Liver (tissue), 9 donors: ENCODE results near the gene UNC5B. TPM values are rescaled to one million over a fixed set of nuclear protein-coding genes. Genes with fewer than 3 reads are reported as not detected.

Source experiments
- DNase-seq: peaks from one replicate; pipeline ENCODE4 v3.0.0-alpha.2; 2017; ENCODE audit warnings: low spot score
- H3K27ac ChIP-seq, 2 donors: one replicate each; pipeline ENCODE4 v1.7.0; 2013; ENCODE audit warnings: inconsistent platforms in 2 of 2, low read length in 2 of 2, control low read depth in 1 of 2, low read depth in 1 of 2, mild to moderate bottlenecking in 1 of 2
- H3K27me3 ChIP-seq, 4 donors: one replicate each; pipeline versions ENCODE4 v1.6.1 to v1.7.0; 2013; ENCODE audit warnings: low read length in 3 of 4, inconsistent platforms in 1 of 4, mild to moderate bottlenecking in 1 of 4, moderate library complexity in 1 of 4; ENCODE audit not compliant: control insufficient read depth in 4 of 4, insufficient read depth in 4 of 4
- H3K36me3 ChIP-seq, 4 donors: one replicate each; pipeline versions ENCODE4 v1.6.1 to v1.7.0; 2013; ENCODE audit warnings: low read length in 3 of 4, mild to moderate bottlenecking in 3 of 4, low read depth in 1 of 4, moderate library complexity in 1 of 4; ENCODE audit not compliant: control insufficient read depth in 4 of 4, insufficient read depth in 3 of 4
- H3K4me1 ChIP-seq, 4 donors: one replicate each; pipeline versions ENCODE4 v1.6.1 to v1.7.0; 2013; ENCODE audit warnings: low read length in 3 of 4, mild to moderate bottlenecking in 3 of 4, moderate library complexity in 1 of 4; ENCODE audit not compliant: control insufficient read depth in 4 of 4, insufficient read depth in 4 of 4
- H3K4me3 ChIP-seq, 3 donors: one replicate each; pipeline versions ENCODE4 v1.6.1 to v1.7.0; 2013; ENCODE audit warnings: low read length in 3 of 3, control low read depth in 1 of 3, low read depth in 1 of 3, mild to moderate bottlenecking in 1 of 3
- H3K9ac ChIP-seq, 2 donors: one replicate each; pipeline ENCODE4 v1.7.0; 2013; ENCODE audit warnings: low read length in 2 of 2, mild to moderate bottlenecking in 2 of 2, moderate library complexity in 2 of 2, control low read depth in 1 of 2, low read depth in 1 of 2
- H3K9me3 ChIP-seq, 4 donors: one replicate each; pipeline versions ENCODE4 v1.6.1 to v1.7.0; 2013; ENCODE audit warnings: low read length in 3 of 4; ENCODE audit not compliant: control insufficient read depth in 4 of 4
- ATF3 ChIP-seq: IDR thresholded peaks from 2 replicates; pipeline ENCODE4 v1.6.1; 2016; ENCODE audit warnings: antibody characterized with exemption
- EGR1 ChIP-seq, 2 donors: IDR thresholded peaks; 2 replicates each; pipeline ENCODE4 v1.6.1; 2016 to 2018; ENCODE audit warnings: antibody characterized with exemption in 2 of 2, low read depth in 2 of 2
- FOXA1 ChIP-seq: IDR thresholded peaks from 2 replicates; pipeline ENCODE4 v1.6.1; 2016; ENCODE audit warnings: antibody characterized with exemption
- FOXA2 ChIP-seq: IDR thresholded peaks from 2 replicates; pipeline ENCODE4 v1.6.1; 2016; ENCODE audit warnings: antibody characterized with exemption
- GABPA ChIP-seq, 2 donors: IDR thresholded peaks in 1 of 2; conservative IDR thresholded peaks in 1 of 2; 2 replicates each; pipeline ENCODE4 v1.6.1; 2016; ENCODE audit warnings: antibody characterized with exemption in 2 of 2, mild to moderate bottlenecking in 1 of 2, moderate library complexity in 1 of 2
- HNF4A ChIP-seq, 2 donors: conservative IDR thresholded peaks; 2 replicates each; pipeline ENCODE4 v1.6.1; 2016; ENCODE audit warnings: antibody characterized with exemption in 2 of 2, mild to moderate bottlenecking in 2 of 2
- HNF4G ChIP-seq: IDR thresholded peaks from 2 replicates; pipeline ENCODE4 v1.6.1; 2016; ENCODE audit warnings: antibody characterized with exemption
- JUND ChIP-seq, 2 donors: IDR thresholded peaks; 2 replicates each; pipeline ENCODE4 v1.6.1; 2016; ENCODE audit warnings: antibody characterized with exemption in 2 of 2
- NR2F2 ChIP-seq: IDR thresholded peaks from 2 replicates; pipeline ENCODE4 v1.6.1; 2016; ENCODE audit warnings: antibody characterized with exemption
- RAD21 ChIP-seq, 2 donors: IDR thresholded peaks; 2 replicates each; pipeline ENCODE4 v1.6.1; 2016; ENCODE audit warnings: antibody characterized with exemption in 2 of 2, mild to moderate bottlenecking in 2 of 2
- RXRA ChIP-seq, 2 donors: IDR thresholded peaks; 2 replicates each; pipeline ENCODE4 v1.6.1; 2017 to 2018; ENCODE audit warnings: antibody characterized with exemption in 2 of 2, mild to moderate bottlenecking in 1 of 2
- SP1 ChIP-seq: IDR thresholded peaks from 2 replicates; pipeline ENCODE4 v1.6.1; 2018; ENCODE audit warnings: antibody characterized with exemption, mild to moderate bottlenecking
- TAF1 ChIP-seq: conservative IDR thresholded peaks from 2 replicates; pipeline ENCODE4 v1.6.1; 2016; ENCODE audit warnings: antibody characterized with exemption, mild to moderate bottlenecking
- YY1 ChIP-seq: IDR thresholded peaks from 2 replicates; pipeline ENCODE4 v1.6.1; 2016; ENCODE audit warnings: antibody characterized with exemption, mild to moderate bottlenecking
- ZBTB33 ChIP-seq: IDR thresholded peaks from 2 replicates; pipeline ENCODE4 v1.6.1; 2016; ENCODE audit warnings: antibody characterized with exemption
- WGBS: extraction: QIAGEN DNeasy Blood & Tissue Kit; methylation state at CpG from one replicate; pipeline ENCODE4 v1.1.7; 2013; 5-methylcytosine and 5-hydroxymethylcytosine counted together
- polyA plus RNA-seq, 2 donors: library from polyadenylated mRNA; stranded (reverse) in 1 of 2; unstranded in 1 of 2; fragments of 200-250 nt in 1 of 2; fragments of >200 nt in 1 of 2; fragmentation: Nextera tagmentation in 1 of 2; extraction: Ambion mirVana in 1 of 2; gene quantifications; one replicate each; pipeline versions ENCODE4 v1.2.1 to v1.2.3, GENCODE V29; 2013 to 2015
- total RNA-seq, 2 donors: library from RNA; depleted of rRNA; stranded (reverse); fragments of >200 nt; gene quantifications; one replicate each; pipeline ENCODE4 v1.2.3, GENCODE V29; 2014
- TF ChIP-seq, protein P1 (sequence below): fragments of 150-350 bp; IDR thresholded peaks from 2 replicates; pipeline ENCODE4 v1.5.1; 2017; ENCODE audit warnings: improper control_type of control experiment, low read depth, low read length; ENCODE audit not compliant: missing input control
- TF ChIP-seq, protein P2 (sequence below): IDR thresholded peaks from 2 replicates; pipeline ENCODE4 v1.6.1; 2016; ENCODE audit warnings: antibody characterized with exemption
- TF ChIP-seq, protein P3 (sequence below): IDR thresholded peaks from 2 replicates; pipeline ENCODE4 v1.6.1; 2016; ENCODE audit warnings: antibody characterized with exemption, mild to moderate bottlenecking
- donor health status: healthy.
- donor health status: healthy.
- donor health status: healthy.
- donor health status: healthy.
- donor health status: healthy.

The UNC5B gene
- total and polyA plus RNA-seq, 4 donors = 0.56 to 1.8 (median 1.3) TPM

- WGBS = 77% methylated on average over 6 of the region's 6 CpGs
- Histone ChIP-seq H3K9me3 (no peaks in the 10 kb centered on the region), H3K27me3 (no peaks in the 10 kb centered on the region), H3K9ac (no peak overlapping the region), H3K36me3 (no peaks in the 10 kb centered on the region), H3K4me1 (peaks cover 40 to 79% (median 67%) of the 10 kb centered on the region in 4 donors), H3K4me3 (no peak overlapping the region), H3K27ac (peak overlapping the region in 1 of 2 donors; percentile 79)
- no peak for DNase-seq
- TF ChIP-seq HNF4A (conservative IDR thresholded peaks at IDR 0.05) (no peak), ZBTB33 (no peak), GABPA (IDR thresholded peaks at IDR 0.05 in 1 of 2, conservative IDR thresholded peaks at IDR 0.05 in 1 of 2) (no peak)
- TF ChIP-seq, protein P1, sequence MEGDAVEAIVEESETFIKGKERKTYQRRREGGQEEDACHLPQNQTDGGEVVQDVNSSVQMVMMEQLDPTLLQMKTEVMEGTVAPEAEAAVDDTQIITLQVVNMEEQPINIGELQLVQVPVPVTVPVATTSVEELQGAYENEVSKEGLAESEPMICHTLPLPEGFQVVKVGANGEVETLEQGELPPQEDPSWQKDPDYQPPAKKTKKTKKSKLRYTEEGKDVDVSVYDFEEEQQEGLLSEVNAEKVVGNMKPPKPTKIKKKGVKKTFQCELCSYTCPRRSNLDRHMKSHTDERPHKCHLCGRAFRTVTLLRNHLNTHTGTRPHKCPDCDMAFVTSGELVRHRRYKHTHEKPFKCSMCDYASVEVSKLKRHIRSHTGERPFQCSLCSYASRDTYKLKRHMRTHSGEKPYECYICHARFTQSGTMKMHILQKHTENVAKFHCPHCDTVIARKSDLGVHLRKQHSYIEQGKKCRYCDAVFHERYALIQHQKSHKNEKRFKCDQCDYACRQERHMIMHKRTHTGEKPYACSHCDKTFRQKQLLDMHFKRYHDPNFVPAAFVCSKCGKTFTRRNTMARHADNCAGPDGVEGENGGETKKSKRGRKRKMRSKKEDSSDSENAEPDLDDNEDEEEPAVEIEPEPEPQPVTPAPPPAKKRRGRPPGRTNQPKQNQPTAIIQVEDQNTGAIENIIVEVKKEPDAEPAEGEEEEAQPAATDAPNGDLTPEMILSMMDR = no peak
Measured at GRCh38 chr10:71336632-71337031, 124.3 kb downstream of the UNC5B start.

DNA sequence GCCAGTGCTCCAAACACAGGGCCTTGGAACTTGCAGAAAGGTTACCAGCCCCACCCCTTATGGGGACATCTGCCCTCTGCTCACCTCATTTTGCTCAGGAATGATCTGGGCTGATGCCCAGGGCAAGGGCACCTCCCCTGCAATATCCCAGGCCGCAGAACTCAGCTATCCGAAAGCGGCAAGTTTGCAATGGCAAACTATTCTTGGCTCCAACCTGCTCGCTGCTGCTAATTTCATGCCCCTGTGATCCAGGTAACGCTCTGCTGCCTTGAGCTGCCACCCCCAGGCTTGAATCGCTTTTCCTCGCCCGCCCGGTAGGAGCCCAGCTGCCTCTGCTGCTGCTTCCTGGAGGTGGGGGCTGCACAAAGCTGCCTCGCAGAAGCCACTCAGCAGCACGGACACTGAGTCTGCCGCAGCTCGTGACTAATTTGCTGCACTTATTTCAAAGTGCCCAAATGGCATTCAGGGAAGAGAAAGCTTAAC is 124.9 kb downstream of the UNC5B start:
- no peaks in the 10 kb centered on the region for H3K36me3 ChIP-seq
- H3K9me3 ChIP-seq = no peaks in the 10 kb centered on the region
- H3K4me3 ChIP-seq = peak overlapping the region in 1 of 3 donors; percentile 33
- no peaks in the 10 kb centered on the region for H3K27me3 ChIP-seq
- peak overlapping the region; percentile 69 to 79 for H3K27ac ChIP-seq
- 40% methylated on average over 13 of the region's 13 CpGs for WGBS
- peak; percentile 74 for TF ChIP-seq FOXA2
- TF ChIP-seq SP1 = peak; percentile 95
- TF ChIP-seq FOXA1 = peak; percentile 69
- no peak for TF ChIP-seq GABPA (IDR thresholded peaks at IDR 0.05 in 1 of 2, conservative IDR thresholded peaks at IDR 0.05 in 1 of 2)
- no peak for TF ChIP-seq ATF3
- TF ChIP-seq HNF4A (conservative IDR thresholded peaks at IDR 0.05) = peak; percentile 89 to 92
- peak; percentile 92 for TF ChIP-seq YY1
- TF ChIP-seq, protein P2, sequence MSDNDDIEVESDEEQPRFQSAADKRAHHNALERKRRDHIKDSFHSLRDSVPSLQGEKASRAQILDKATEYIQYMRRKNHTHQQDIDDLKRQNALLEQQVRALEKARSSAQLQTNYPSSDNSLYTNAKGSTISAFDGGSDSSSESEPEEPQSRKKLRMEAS = peak; percentile 96
- peak; percentile 70 to 75 for TF ChIP-seq JUND (IDR thresholded peaks at IDR 0.05)
- TF ChIP-seq EGR1 (IDR thresholded peaks at IDR 0.05; ENCODE audit: low read depth in 2 of 2) = peak in 1 of 2 donors; percentile 76
- TF ChIP-seq, protein P3, sequence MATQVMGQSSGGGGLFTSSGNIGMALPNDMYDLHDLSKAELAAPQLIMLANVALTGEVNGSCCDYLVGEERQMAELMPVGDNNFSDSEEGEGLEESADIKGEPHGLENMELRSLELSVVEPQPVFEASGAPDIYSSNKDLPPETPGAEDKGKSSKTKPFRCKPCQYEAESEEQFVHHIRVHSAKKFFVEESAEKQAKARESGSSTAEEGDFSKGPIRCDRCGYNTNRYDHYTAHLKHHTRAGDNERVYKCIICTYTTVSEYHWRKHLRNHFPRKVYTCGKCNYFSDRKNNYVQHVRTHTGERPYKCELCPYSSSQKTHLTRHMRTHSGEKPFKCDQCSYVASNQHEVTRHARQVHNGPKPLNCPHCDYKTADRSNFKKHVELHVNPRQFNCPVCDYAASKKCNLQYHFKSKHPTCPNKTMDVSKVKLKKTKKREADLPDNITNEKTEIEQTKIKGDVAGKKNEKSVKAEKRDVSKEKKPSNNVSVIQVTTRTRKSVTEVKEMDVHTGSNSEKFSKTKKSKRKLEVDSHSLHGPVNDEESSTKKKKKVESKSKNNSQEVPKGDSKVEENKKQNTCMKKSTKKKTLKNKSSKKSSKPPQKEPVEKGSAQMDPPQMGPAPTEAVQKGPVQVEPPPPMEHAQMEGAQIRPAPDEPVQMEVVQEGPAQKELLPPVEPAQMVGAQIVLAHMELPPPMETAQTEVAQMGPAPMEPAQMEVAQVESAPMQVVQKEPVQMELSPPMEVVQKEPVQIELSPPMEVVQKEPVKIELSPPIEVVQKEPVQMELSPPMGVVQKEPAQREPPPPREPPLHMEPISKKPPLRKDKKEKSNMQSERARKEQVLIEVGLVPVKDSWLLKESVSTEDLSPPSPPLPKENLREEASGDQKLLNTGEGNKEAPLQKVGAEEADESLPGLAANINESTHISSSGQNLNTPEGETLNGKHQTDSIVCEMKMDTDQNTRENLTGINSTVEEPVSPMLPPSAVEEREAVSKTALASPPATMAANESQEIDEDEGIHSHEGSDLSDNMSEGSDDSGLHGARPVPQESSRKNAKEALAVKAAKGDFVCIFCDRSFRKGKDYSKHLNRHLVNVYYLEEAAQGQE = peak; percentile 80
- no peak for TF ChIP-seq NR2F2
- no peak for TF ChIP-seq TAF1
- peak; percentile 75 for TF ChIP-seq HNF4G
- peak; percentile 62 for TF ChIP-seq ZBTB33
- TF ChIP-seq RXRA (IDR thresholded peaks at IDR 0.05) = peak; percentile 98 to 99
- TF ChIP-seq RAD21 (IDR thresholded peaks at IDR 0.05) = peak; percentile 49 to 63
- TF ChIP-seq, protein P1 = no peak
- no peak for DNase-seq
- peaks cover 40 to 79% (median 67%) of the 10 kb centered on the region in 4 donors for H3K4me1 ChIP-seq
- no peak overlapping the region for H3K9ac ChIP-seq
